GM12873 (cell line): ENCODE measurements around the gene GOLGA3.

Source experiments
- CTCF ChIP-seq: IDR thresholded peaks from 2 replicates; pipeline ENCODE4 v1.5.1; 2012; ENCODE audit warnings: low read depth, mild to moderate bottlenecking, moderate library complexity, low read length, control low read depth; ENCODE audit not compliant: insufficient read depth; ENCODE audit errors: missing control alignments

Gene GOLGA3

DNA sequence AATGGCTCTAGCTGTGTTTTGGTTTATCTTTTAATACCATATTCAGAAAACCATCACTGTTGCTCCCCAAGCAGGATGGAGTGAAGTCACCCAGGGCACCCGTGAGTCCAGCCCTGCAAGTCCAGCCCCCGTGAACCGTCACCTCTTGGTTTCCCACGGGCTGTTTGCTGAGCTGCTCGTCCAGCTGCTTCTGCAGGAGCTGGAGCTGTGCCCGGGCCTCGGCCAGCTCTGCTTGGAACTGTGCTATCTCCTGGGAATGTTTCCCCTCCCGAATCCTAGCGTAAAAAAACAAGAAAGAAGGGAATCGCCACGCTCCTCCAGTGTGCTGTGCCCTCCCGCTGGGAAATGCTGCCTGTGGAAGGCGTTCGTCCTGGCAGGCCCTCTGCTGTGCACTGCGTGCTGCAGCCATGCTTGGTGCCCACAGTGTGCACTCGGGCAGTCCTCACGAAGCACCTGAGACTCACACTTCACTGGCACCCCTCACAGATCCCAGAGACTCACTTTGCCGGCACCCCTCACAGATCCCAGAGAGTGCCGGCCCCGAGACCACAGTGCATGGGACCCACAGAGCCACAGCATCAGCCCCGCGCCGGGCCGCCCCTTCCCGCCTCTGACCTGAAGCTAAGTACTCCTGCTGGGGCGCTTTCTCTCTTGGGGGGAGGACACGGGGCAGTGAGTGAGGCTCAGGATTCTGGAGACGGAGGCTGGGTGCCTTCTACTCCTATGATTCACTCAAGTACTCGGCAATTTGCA, 51.7 kb downstream of the GOLGA3 start:
- TF ChIP-seq CTCF = no peak

- no peak for TF ChIP-seq CTCF
These were observed 53.0 kb downstream of the GOLGA3 start for GRCh38 chr12:132775502-132776229.

DNA sequence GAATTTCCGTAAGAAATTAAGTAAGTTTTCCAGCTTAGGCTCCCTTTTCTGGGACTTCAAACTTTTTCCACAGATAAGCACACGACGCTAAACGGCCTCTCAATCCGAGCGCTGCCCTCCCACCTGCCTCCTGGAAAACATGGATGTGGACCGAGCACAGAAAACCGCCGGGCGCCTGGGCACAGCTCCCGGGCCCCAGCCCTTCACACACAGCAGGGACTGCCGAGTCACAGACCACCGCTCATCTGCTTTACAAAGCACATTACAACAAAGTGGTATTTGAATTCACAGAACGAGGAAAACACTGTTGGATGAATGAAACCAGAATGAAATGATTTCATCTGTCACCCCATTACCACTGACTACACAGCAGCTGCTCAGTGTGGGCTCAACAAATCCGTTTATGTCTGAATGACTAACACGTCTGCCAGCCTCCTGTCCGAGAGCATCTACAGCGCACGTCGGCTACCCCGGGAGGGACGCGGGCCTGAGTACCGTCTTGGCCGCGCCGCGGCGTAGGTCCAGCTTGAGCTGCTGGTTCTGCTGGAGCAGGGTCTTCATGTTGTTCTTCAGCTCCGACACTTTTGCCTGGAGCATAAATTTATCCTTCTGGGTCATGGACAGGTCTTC, 53.9 kb downstream of the GOLGA3 start:
- no peak for TF ChIP-seq CTCF

GRCh38 chr12:132774159-132774558, 54.5 kb downstream of the GOLGA3 start:
- TF ChIP-seq CTCF = no peak

- no peak for TF ChIP-seq CTCF
These were observed 55.4 kb downstream of the GOLGA3 start for GRCh38 chr12:132773077-132773955.

DNA sequence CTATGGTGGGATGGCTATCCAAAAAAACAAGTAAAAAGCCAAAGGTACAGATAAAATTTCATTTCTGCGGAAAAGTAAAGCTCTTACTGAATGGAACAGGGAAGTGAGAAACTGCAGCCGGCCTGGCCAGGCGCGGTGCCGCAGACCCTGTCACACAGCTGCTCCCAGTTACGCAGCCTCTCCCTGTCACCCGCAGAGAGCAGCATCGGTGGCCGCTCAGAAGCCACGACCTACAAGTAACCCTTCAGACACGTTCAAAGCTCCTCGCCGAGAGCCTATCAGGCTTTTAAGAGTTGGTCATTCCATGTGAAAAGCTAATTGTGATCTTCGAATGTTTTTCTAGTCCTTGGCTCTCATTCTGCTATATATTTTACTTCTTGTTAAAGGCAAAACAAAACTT, 56.1 kb downstream of the GOLGA3 start:
- TF ChIP-seq CTCF = no peak
